ENCODE measurements around the gene ITPR1. TPM values are rescaled to one million over a fixed set of nuclear protein-coding genes. Genes with fewer than 3 reads are reported as not detected.

The ITPR1 gene
- total RNA-seq, 4 donors from 2014 or later = 14.7 to 45.1 (median 21.0) TPM

DNA sequence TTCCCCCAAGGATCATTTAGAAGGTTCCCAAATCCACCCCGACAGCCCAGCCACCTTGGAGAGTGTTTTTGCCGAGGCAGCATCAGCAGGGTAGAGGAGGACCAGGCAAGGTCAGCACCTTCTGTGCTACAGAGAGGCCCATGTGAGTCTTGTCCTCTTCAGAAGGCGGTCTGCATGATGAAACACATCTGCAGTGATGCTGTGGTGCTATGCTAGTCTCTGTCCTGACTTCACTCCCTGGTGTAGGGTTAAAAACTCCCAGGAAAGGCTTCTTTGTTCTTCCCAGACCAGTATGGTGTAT is 87.9 kb downstream of the ITPR1 start:
- no peaks in the 10 kb centered on the region for H3K27me3 ChIP-seq
- WGBS = 82% methylated on average over 3 of the region's 3 CpGs
- H3K4me3 ChIP-seq = no peak overlapping the region
- no peaks in the 10 kb centered on the region for H3K9me3 ChIP-seq
- peaks cover 23% of the 10 kb centered on the region for H3K4me1 ChIP-seq
- no peaks in the 10 kb centered on the region for H3K36me3 ChIP-seq
- no peak for DNase-seq (ENCODE audit: low spot score in 2 of 2)
- TF ChIP-seq EP300 (IDR thresholded peaks at IDR 0.05) (no peak), POLR2A (IDR thresholded peaks at IDR 0.05) (no peak), CTCF (IDR thresholded peaks at IDR 0.05) (no peak), POLR2AphosphoS5 (IDR thresholded peaks at IDR 0.05) (no peak)
- H3K27ac ChIP-seq = no peak overlapping the region

DNA sequence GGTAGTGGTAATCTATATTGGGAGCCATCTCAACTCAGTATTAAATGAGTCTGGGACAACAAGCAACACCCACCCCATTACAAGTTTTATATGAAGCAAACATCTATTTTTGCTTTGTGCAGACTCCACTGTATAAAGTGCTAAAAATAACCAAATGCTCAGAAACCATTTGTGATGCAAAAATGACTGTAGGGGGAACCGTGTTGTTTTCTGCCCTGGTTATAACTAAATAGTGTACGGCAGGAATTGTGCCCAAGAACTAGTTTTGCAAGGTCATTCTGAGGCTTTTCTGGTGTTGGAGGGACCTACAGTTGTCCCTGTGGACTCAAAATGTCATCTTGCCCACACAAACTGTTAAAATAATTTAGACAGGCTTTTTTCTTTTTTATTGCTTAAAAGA is 88.3 kb downstream of the ITPR1 start:
- TF ChIP-seq EP300 (IDR thresholded peaks at IDR 0.05) = no peak
- no peak for TF ChIP-seq CTCF (IDR thresholded peaks at IDR 0.05)
- TF ChIP-seq POLR2A (IDR thresholded peaks at IDR 0.05) = no peak
- TF ChIP-seq POLR2AphosphoS5 (IDR thresholded peaks at IDR 0.05) = no peak
- no peak for DNase-seq (ENCODE audit: low spot score in 2 of 2)
- H3K27ac ChIP-seq = no peak overlapping the region
- H3K36me3 ChIP-seq = no peaks in the 10 kb centered on the region
- H3K4me1 ChIP-seq = peaks cover 23% of the 10 kb centered on the region
- WGBS = 28% methylated on average over 2 of the region's 2 CpGs
- H3K4me3 ChIP-seq = no peak overlapping the region
- no peaks in the 10 kb centered on the region for H3K9me3 ChIP-seq
- H3K27me3 ChIP-seq = no peaks in the 10 kb centered on the region

DNA sequence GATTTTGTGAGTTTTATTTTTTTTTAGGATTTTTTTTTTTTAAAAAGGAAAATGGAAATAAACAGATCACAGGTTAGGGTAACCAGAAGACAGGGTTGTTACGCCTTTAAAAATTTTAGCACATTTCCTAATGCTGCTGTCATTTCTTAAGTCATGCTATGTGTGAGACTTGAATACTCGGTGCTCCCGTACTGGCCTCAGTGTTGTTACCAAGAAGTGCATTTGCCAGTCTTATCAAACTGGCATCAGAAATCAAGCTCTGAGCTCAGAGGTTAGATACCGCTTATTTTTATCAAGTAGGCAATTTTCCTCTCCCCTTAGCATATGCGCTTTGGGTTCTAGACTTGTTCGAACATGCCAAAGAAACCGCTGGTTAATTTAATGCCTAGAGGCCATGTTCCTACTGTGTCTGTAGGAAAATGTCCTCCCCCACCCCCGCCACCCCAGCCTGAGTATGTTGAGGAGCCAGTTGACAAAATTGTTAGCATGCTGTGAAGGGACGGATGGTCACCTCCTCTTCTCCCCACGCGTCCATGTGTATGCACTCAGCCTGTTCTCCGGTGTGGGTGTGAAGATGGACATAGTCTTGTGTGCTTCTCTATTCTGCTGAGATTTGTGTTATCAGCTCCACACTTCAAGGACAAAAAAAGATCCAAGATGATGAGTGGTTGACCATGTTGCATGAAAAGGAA is 88.9 kb downstream of the ITPR1 start:
- Histone ChIP-seq H3K27ac (no peak overlapping the region), H3K36me3 (no peaks in the 10 kb centered on the region), H3K4me1 (peaks cover 27% of the 10 kb centered on the region), H3K4me3 (no peak overlapping the region), H3K9me3 (no peaks in the 10 kb centered on the region), H3K27me3 (no peaks in the 10 kb centered on the region)
- 62% methylated on average over 12 of the region's 12 CpGs for WGBS
- TF ChIP-seq CTCF (IDR thresholded peaks at IDR 0.05) (no peak), EP300 (IDR thresholded peaks at IDR 0.05) (no peak), POLR2AphosphoS5 (IDR thresholded peaks at IDR 0.05) (no peak)
- no peak for DNase-seq (ENCODE audit: low spot score in 2 of 2)

GRCh38 chr3:4582624-4583023 is 89.5 kb downstream of the ITPR1 start:
- TF ChIP-seq CTCF (IDR thresholded peaks at IDR 0.05) (no peak), EP300 (IDR thresholded peaks at IDR 0.05) (no peak), POLR2A (IDR thresholded peaks at IDR 0.05) (no peak), POLR2AphosphoS5 (IDR thresholded peaks at IDR 0.05) (no peak)
- H3K27me3 ChIP-seq = no peaks in the 10 kb centered on the region
- H3K4me3 ChIP-seq = no peak overlapping the region
- 41% methylated on average over 3 of the region's 3 CpGs for WGBS
- no peaks in the 10 kb centered on the region for H3K9me3 ChIP-seq
- peaks cover 28% of the 10 kb centered on the region for H3K4me1 ChIP-seq
- no peaks in the 10 kb centered on the region for H3K36me3 ChIP-seq
- H3K27ac ChIP-seq = no peak overlapping the region
- no peak for DNase-seq (ENCODE audit: low spot score in 2 of 2)

DNA sequence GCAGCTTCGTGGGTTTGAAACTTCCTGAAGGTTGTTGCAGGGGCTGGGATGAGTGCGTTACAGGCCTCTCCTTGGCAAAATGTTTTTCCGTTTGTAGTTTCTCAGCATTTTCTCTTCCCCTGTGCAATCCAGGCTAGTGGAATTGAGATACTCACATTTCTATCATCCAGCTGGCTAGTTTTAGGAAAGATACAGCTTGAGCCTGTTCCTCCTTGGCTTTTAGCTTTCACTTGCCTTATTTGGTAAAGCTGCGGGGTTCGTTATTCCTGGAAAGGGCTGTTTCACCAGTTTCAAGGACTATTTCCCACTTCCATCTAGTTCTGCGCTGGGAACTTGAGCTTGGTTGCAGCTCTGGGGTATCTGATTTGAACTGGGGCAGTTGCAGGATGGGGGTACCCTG is 90.3 kb downstream of the ITPR1 start:
- Histone ChIP-seq H3K4me1 (peaks cover 35% of the 10 kb centered on the region), H3K36me3 (no peaks in the 10 kb centered on the region), H3K9me3 (no peaks in the 10 kb centered on the region), H3K27ac (no peak overlapping the region), H3K27me3 (no peaks in the 10 kb centered on the region), H3K4me3 (no peak overlapping the region)
- 61% methylated on average over 6 of the region's 6 CpGs for WGBS
- DNase-seq (ENCODE audit: low spot score in 2 of 2) = no peak
- TF ChIP-seq CTCF (IDR thresholded peaks at IDR 0.05) = no peak
- TF ChIP-seq EP300 (IDR thresholded peaks at IDR 0.05) = no peak
- TF ChIP-seq POLR2A (IDR thresholded peaks at IDR 0.05) = no peak
- no peak for TF ChIP-seq POLR2AphosphoS5 (IDR thresholded peaks at IDR 0.05)
